GM18511 (cell line): Measurements from ENCODE around the gene NOTCH4.
"Not testable (repeated sequence)": the region's sequence is repeated elsewhere in the genome, so short reads cannot be mapped to it uniquely, and the experiment has no call there.

Source experiments
- ATAC-seq: cut with Tn5 transposase; IDR thresholded peaks from one replicate; pipeline ENCODE4 v1.9.1; 2021; ENCODE audit warnings: mild to moderate bottlenecking, moderate library complexity; ENCODE audit not compliant: unreplicated experiment

NOTCH4 gene

GRCh38 chr6:32194825-32195651 lies 28.8 kb downstream of the NOTCH4 start:
- ATAC-seq, result no peak

GRCh38 chr6:32194388-32194787 lies 29.5 kb downstream of the NOTCH4 start:
- no peak for ATAC-seq

- ATAC-seq, result not testable (repeated sequence)
These were observed 30.8 kb downstream of the NOTCH4 start for GRCh38 chr6:32193096-32193495.

- no peak for ATAC-seq
These were observed 31.2 kb downstream of the NOTCH4 start, which contains the start of gene GPSM3 for GRCh38 chr6:32192608-32193039. Gene GPSM3 (minus strand): TSS chr6:32192643. CDS start chr6:32192513, 130 bp downstream.

GRCh38 chr6:32191696-32192607 lies 31.9 kb downstream of the NOTCH4 start:
- no peak for ATAC-seq

GRCh38 chr6:32190911-32191677 lies 32.8 kb downstream of the NOTCH4 start:
- no peak for ATAC-seq

- ATAC-seq, result peak; percentile 65
These were observed 33.6 kb downstream of the NOTCH4 start, which contains the start of gene PBX2 for GRCh38 chr6:32190054-32190851. Gene PBX2 (minus strand): TSS chr6:32190202. CDS start chr6:32189915, 287 bp downstream.

- ATAC-seq, result no peak
These were observed 34.2 kb downstream of the NOTCH4 start for GRCh38 chr6:32189742-32190053.

GRCh38 chr6:32189069-32189741 lies 34.7 kb downstream of the NOTCH4 start:
- ATAC-seq, result no peak

GRCh38 chr6:32188381-32189068 lies 35.3 kb downstream of the NOTCH4 start:
- ATAC-seq, result no peak

GRCh38 chr6:32187725-32188380 lies 36.0 kb downstream of the NOTCH4 start:
- not testable (repeated sequence) for ATAC-seq

GRCh38 chr6:32187009-32187709 lies 36.7 kb downstream of the NOTCH4 start:
- ATAC-seq, result no peak

GRCh38 chr6:32186151-32186840 lies 37.6 kb downstream of the NOTCH4 start:
- ATAC-seq, result not testable (repeated sequence)

GRCh38 chr6:32185681-32186131 lies 38.2 kb downstream of the NOTCH4 start:
- ATAC-seq, result not testable (repeated sequence)

GRCh38 chr6:32184084-32184640 lies 39.7 kb downstream of the NOTCH4 start, which contains the start of gene AGER:
Gene AGER (minus strand): TSS chr6:32184253. CDS start chr6:32184222, 31 bp downstream.
- no peak for ATAC-seq

- ATAC-seq, result no peak
These were observed 40.3 kb downstream of the NOTCH4 start for GRCh38 chr6:32183483-32184083.
